Measurements from ENCODE around the gene TECRL. TPM values are rescaled to one million over a fixed set of nuclear protein-coding genes. Genes with fewer than 3 reads are reported as not detected.

Gene TECRL
- total RNA-seq, 1 experiment from 2014 or later = not detected

DNA sequence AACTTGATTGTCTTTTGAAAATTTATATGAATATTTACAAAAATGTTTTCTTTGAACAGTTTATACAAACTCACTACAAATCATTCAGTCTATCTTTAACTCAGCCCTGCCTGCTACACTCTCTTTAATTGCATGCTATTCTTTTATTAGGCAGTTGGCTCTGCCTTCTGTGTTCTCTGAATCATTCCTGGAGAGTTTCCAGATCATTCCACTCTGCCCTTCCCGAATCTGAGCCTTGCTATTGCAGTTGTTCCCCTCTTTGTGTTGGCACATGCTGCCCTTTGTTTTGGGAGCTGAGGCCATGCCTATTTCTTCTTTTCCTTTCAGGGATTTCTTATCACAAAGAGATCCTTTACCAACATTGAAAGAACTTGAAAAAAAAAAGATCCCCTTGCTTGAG lies 8.7 kb upstream of the TECRL start (continued):
- no peak for TF ChIP-seq ZBTB33 (IDR thresholded peaks at IDR 0.05; ENCODE audit: extremely low read depth, insufficient replicate concordance, low read length)

DNA sequence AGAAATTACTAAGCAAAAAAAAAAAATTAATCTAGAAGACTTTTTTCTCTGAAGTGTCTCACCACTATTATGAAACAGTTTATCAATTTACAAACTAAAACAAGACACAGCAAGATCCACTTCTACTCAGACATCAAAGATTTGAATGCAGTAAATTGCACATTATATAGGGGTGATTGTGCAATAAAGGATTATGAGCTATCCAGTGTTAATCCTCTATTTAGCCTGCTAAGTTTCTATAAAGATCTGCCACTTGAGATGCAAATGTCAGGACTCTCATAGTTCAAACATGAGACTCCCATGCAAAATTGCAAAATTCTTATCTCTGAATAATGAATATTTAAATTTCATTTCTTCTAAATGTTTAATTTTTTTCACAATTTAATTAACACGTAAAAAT lies 2.2 kb downstream of the TECRL start:
- no peaks in the 10 kb centered on the region for H3K4me1 ChIP-seq (ENCODE audit: control insufficient read depth in 1 of 2, insufficient read depth in 2 of 2, low read length in 2 of 2)
- ChIA-PET POLR2A (no interaction called here), CTCF (no interaction called here), RAD21 (ENCODE audit: low non-redundant PET in 1 of 2, low total read pairs in 2 of 2, uncharacterized antibody in 2 of 2, unreplicated experiment in 2 of 2) (no interaction called here)
- no peaks in the 10 kb centered on the region for H3K9me2 ChIP-seq (ENCODE audit: insufficient read depth)
- DNase-seq (ENCODE audit: low read depth, low spot score) (no peak), ATAC-seq (no peak)
- H3K27ac ChIP-seq (ENCODE audit: low read depth, low read length) = no peak overlapping the region
- H3K36me3 ChIP-seq (ENCODE audit: control insufficient read depth in 1 of 2, insufficient read depth in 2 of 2, low read length in 2 of 2) = no peaks in the 10 kb centered on the region
- no peak overlapping the region for H2AFZ ChIP-seq (ENCODE audit: low read depth, low read length, poor library complexity, severe bottlenecking)
- H3K4me3 ChIP-seq (replicated peaks in 1 of 2; ENCODE audit: low read depth in 1 of 2, low read length in 2 of 2) = no peak overlapping the region
- no peaks in the 10 kb centered on the region for H3K79me2 ChIP-seq (ENCODE audit: insufficient read depth, low read length)
- TF ChIP-seq MAX (IDR thresholded peaks at IDR 0.05) = no peak
- no peak for TF ChIP-seq SIN3A (IDR thresholded peaks at IDR 0.05; ENCODE audit: low read depth)
- no peaks in the 10 kb centered on the region for H4K20me1 ChIP-seq (ENCODE audit: insufficient read depth)
- H3K9ac ChIP-seq (ENCODE audit: low read length) = no peak overlapping the region
- intact Hi-C loops (cut with micrococcal nuclease) = no loop called here
- H3K4me2 ChIP-seq (ENCODE audit: low read length) = no peak overlapping the region
- H3K27me3 ChIP-seq (ENCODE audit: insufficient read depth, low read length) = no peaks in the 10 kb centered on the region
- BruUV-seq (replicated peaks) = no TSS peak
- H3K9me3 ChIP-seq (ENCODE audit: control insufficient read depth in 1 of 2, insufficient read depth in 1 of 2, low read depth in 1 of 2, low read length in 2 of 2) = peaks cover 3 to 7% of the 10 kb centered on the region in 2 experiments; a peak in 2 of 4 replicates

- ChIA-PET RAD21 (ENCODE audit: low non-redundant PET in 1 of 2, low total read pairs in 2 of 2, uncharacterized antibody in 2 of 2, unreplicated experiment in 2 of 2) (no interaction called here), CTCF (no interaction called here), POLR2A (no interaction called here)
- intact Hi-C loops (cut with micrococcal nuclease) = no loop called here
- Histone ChIP-seq H3K9ac (ENCODE audit: low read length) (no peak overlapping the region), H3K27ac (ENCODE audit: low read depth, low read length) (no peak overlapping the region), H3K9me3 (ENCODE audit: control insufficient read depth in 1 of 2, insufficient read depth in 1 of 2, low read depth in 1 of 2, low read length in 2 of 2) (peaks cover 3 to 7% of the 10 kb centered on the region in 2 experiments; a peak in 1 of 4 replicates), H3K36me3 (ENCODE audit: control insufficient read depth in 1 of 2, insufficient read depth in 2 of 2, low read length in 2 of 2) (no peaks in the 10 kb centered on the region), H3K4me2 (ENCODE audit: low read length) (no peak overlapping the region), H3K4me1 (ENCODE audit: control insufficient read depth in 1 of 2, insufficient read depth in 2 of 2, low read length in 2 of 2) (no peaks in the 10 kb centered on the region), H2AFZ (ENCODE audit: low read depth, low read length, poor library complexity, severe bottlenecking) (no peak overlapping the region), H3K27me3 (ENCODE audit: insufficient read depth, low read length) (no peaks in the 10 kb centered on the region), H3K9me2 (ENCODE audit: insufficient read depth) (no peaks in the 10 kb centered on the region), H4K20me1 (ENCODE audit: insufficient read depth) (no peaks in the 10 kb centered on the region), H3K79me2 (ENCODE audit: insufficient read depth, low read length) (no peaks in the 10 kb centered on the region), H3K4me3 (replicated peaks in 1 of 2; ENCODE audit: low read depth in 1 of 2, low read length in 2 of 2) (no peak overlapping the region)
- no TSS peak for BruUV-seq (replicated peaks)
- no peak for DNase-seq (ENCODE audit: low read depth, low spot score)
- ATAC-seq = no peak
- TF ChIP-seq JUND (IDR thresholded peaks at IDR 0.05) (no peak), EZH2phosphoT487 (IDR thresholded peaks at IDR 0.05; ENCODE audit: borderline replicate concordance) (no peak), FOSL1 (IDR thresholded peaks at IDR 0.05; ENCODE audit: low read depth) (no peak), ELF1 (IDR thresholded peaks at IDR 0.05; ENCODE audit: borderline replicate concordance, low read depth) (no peak), ZNF274 (IDR thresholded peaks at IDR 0.05; ENCODE audit: low read depth, low read length) (no peak), ATF3 (IDR thresholded peaks at IDR 0.05) (no peak), POLR2A (IDR thresholded peaks at IDR 0.05; ENCODE audit: borderline replicate concordance, extremely low read depth, insufficient read depth, insufficient read length) (no peak), RAD21 (IDR thresholded peaks at IDR 0.05; ENCODE audit: low read depth) (no peak), EGR1 (IDR thresholded peaks at IDR 0.05; ENCODE audit: low read depth) (no peak), CBX3 (IDR thresholded peaks at IDR 0.05; ENCODE audit: low read depth) (no peak), REST (IDR thresholded peaks at IDR 0.05; ENCODE audit: low read depth) (no peak), MAX (IDR thresholded peaks at IDR 0.05) (no peak), SIN3A (IDR thresholded peaks at IDR 0.05; ENCODE audit: low read depth) (no peak)
These were observed 3.5 kb downstream of the TECRL start for GRCh38 chr4:64405761-64406160.

Measured in HCT116 (cell line).